ENCODE data around the gene CCDC57. TPM values are rescaled to one million over a fixed set of nuclear protein-coding genes. Genes with fewer than 3 reads are reported as not detected.

Gene CCDC57
- total and polyA plus RNA-seq, 2 of the 4 experiments (the other 2 are of a cell fraction): 7.3 to 31.3 TPM

DNA sequence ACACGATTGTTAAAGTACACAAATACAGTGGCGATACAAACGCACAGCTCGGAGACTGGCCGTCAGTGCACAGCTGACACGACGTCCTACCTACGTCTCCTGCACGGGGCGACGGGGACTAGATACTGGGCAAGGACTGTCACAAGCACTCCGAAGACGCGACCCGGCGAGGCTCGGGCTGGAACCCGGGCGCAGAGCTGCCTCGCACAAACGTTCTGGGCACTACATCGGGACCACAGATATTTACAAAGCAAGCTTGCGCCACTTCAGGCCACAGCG lies 30.0 kb upstream of the CCDC57 start:
- H2BK5ac ChIP-seq (ENCODE audit: low read depth, low read length, poor library complexity, severe bottlenecking): peak overlapping the region; percentile 18
- DNase-seq (no peak), ATAC-seq (ENCODE audit: low read depth) (no peak)
- H2BK120ac ChIP-seq (ENCODE audit: low read depth, low read length): no peak overlapping the region
- peaks cover 40% of the 10 kb centered on the region for H3K4me1 ChIP-seq (ENCODE audit: control insufficient read depth, insufficient read depth, low read length)
- no peak overlapping the region for H3K14ac ChIP-seq (replicated peaks; ENCODE audit: low read depth, low read length)
- intact Hi-C loops (cut with micrococcal nuclease): loop anchor here (5.0 kb wide), 3 partner anchors 35 to 170 kb away; no protein-coding TSS in a partner anchor
- H2BK15ac ChIP-seq (ENCODE audit: low read depth, low read length): no peak overlapping the region
- dilution Hi-C loops (cut with HindIII; ENCODE audit: low sequenced_read_pairs, unreplicated experiment): no loop called here
- H3K56ac ChIP-seq (ENCODE audit: extremely low read depth, insufficient read depth, low read length): no peak overlapping the region
- H3K18ac ChIP-seq (ENCODE audit: low read depth, low read length): no peak overlapping the region
- peaks cover 5% of the 10 kb centered on the region; the same call in 1 of the 2 replicates for H3K9me1 ChIP-seq (ENCODE audit: insufficient read depth, low read length)
- TF ChIP-seq RFX5 (IDR thresholded peaks at IDR 0.05; ENCODE audit: low read depth, low read length) (no peak), POLR2A (IDR thresholded peaks at IDR 0.05; ENCODE audit: low read depth, low read length) (no peak), MXI1 (IDR thresholded peaks at IDR 0.05; ENCODE audit: borderline replicate concordance, low read depth, low read length) (no peak), RAD21 (IDR thresholded peaks at IDR 0.05; ENCODE audit: low read length) (no peak), BHLHE40 (IDR thresholded peaks at IDR 0.05; ENCODE audit: low read depth, low read length) (no peak), CEBPB (IDR thresholded peaks at IDR 0.05; ENCODE audit: low read depth, low read length) (no peak), FOS (IDR thresholded peaks at IDR 0.05; ENCODE audit: low read depth, low read length) (no peak), MAZ (IDR thresholded peaks at IDR 0.05; ENCODE audit: borderline replicate concordance, low read depth, low read length) (no peak), SMC3 (IDR thresholded peaks at IDR 0.05; ENCODE audit: low read depth, low read length) (no peak), NFE2L2 (IDR thresholded peaks at IDR 0.05; ENCODE audit: low read depth, low read length) (no peak), CHD1 (IDR thresholded peaks at IDR 0.05; ENCODE audit: low read depth, low read length) (no peak), RCOR1 (IDR thresholded peaks at IDR 0.05; ENCODE audit: insufficient replicate concordance, low read length) (no peak), MAFK (IDR thresholded peaks at IDR 0.05; ENCODE audit: low read depth, low read length) (no peak)
- TF ChIP-seq, protein P1, sequence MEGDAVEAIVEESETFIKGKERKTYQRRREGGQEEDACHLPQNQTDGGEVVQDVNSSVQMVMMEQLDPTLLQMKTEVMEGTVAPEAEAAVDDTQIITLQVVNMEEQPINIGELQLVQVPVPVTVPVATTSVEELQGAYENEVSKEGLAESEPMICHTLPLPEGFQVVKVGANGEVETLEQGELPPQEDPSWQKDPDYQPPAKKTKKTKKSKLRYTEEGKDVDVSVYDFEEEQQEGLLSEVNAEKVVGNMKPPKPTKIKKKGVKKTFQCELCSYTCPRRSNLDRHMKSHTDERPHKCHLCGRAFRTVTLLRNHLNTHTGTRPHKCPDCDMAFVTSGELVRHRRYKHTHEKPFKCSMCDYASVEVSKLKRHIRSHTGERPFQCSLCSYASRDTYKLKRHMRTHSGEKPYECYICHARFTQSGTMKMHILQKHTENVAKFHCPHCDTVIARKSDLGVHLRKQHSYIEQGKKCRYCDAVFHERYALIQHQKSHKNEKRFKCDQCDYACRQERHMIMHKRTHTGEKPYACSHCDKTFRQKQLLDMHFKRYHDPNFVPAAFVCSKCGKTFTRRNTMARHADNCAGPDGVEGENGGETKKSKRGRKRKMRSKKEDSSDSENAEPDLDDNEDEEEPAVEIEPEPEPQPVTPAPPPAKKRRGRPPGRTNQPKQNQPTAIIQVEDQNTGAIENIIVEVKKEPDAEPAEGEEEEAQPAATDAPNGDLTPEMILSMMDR (conservative IDR thresholded peaks at IDR 0.05; ENCODE audit: low read depth, low read length): no peak
- TF ChIP-seq, protein P2, sequence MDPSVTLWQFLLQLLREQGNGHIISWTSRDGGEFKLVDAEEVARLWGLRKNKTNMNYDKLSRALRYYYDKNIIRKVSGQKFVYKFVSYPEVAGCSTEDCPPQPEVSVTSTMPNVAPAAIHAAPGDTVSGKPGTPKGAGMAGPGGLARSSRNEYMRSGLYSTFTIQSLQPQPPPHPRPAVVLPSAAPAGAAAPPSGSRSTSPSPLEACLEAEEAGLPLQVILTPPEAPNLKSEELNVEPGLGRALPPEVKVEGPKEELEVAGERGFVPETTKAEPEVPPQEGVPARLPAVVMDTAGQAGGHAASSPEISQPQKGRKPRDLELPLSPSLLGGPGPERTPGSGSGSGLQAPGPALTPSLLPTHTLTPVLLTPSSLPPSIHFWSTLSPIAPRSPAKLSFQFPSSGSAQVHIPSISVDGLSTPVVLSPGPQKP (IDR thresholded peaks at IDR 0.05; ENCODE audit: borderline replicate concordance, low read depth, low read length): no peak
- no peak overlapping the region for H4K8ac ChIP-seq (ENCODE audit: low read depth in 2 of 2, low read length in 2 of 2)
- H4K91ac ChIP-seq (ENCODE audit: insufficient read depth, low read depth, low read length): no peak overlapping the region
- WGBS, 2 experiments (ENCODE audit: extremely low coverage in 2 of 2, insufficient read length in 1 of 2): 73% methylated on average over 20 of the region's 24 CpGs; no CpG with 5 or more reads in 1 of the 2 experiments
- H3K23ac ChIP-seq (ENCODE audit: low read depth, low read length): no peak overlapping the region; the same call in 1 of the 2 replicates
- H4K5ac ChIP-seq (ENCODE audit: low read depth, low read length): no peak overlapping the region
- H2AK9ac ChIP-seq (replicated peaks; ENCODE audit: low read depth, low read length, poor library complexity): peak overlapping the region; percentile 70
- peak overlapping the region; percentile 40 for H2AFZ ChIP-seq (replicated peaks; ENCODE audit: low read length, poor library complexity)
- no peak overlapping the region for H2AK5ac ChIP-seq (ENCODE audit: low read depth, low read length)
- H4K20me1 ChIP-seq (ENCODE audit: insufficient read depth, low read length): peaks cover 100% of the 10 kb centered on the region
- no peak overlapping the region; the same call in 1 of the 2 replicates for H3K4me2 ChIP-seq (ENCODE audit: low read depth, low read length)
- H3K9ac ChIP-seq (ENCODE audit: low read depth, low read length): no peak overlapping the region
- H3K9me3 ChIP-seq (ENCODE audit: control insufficient read depth, insufficient read depth, low read length): no peaks in the 10 kb centered on the region
- peaks cover 15 to 89% of the 10 kb centered on the region in 2 experiments; a peak in 3 of 4 replicates for H3K79me1 ChIP-seq (ENCODE audit: low read depth in 1 of 2, low read length in 2 of 2)
- no peak overlapping the region for H2BK20ac ChIP-seq (ENCODE audit: low read depth, low read length)
- peak overlapping the region; percentile 4; the same call in 1 of the 2 replicates for H3K27ac ChIP-seq (ENCODE audit: insufficient read depth, low read length)
- POLR2A ChIA-PET (ENCODE audit: unreplicated experiment): interaction anchor here (0.9 kb wide), 1 partner anchor 84 kb away, joined by 4 read pairs; no protein-coding TSS in a partner anchor
- no peak overlapping the region for H3K4ac ChIP-seq (ENCODE audit: low read depth, low read length)
- peaks cover 76% of the 10 kb centered on the region for H3K36me3 ChIP-seq (ENCODE audit: control insufficient read depth, insufficient read depth, low read length)
- BruUV-seq (replicated peaks): no TSS peak
- CTCF ChIA-PET: interaction anchor here (0.7 kb wide), 1 partner anchor 103 kb away, joined by 3 read pairs; no protein-coding TSS in a partner anchor
- in situ Hi-C loops (cut with MboI; ENCODE audit: low sequenced_read_pairs): no loop called here
- H3K4me3 ChIP-seq (ENCODE audit: insufficient read depth, low read depth, low read length): no peak overlapping the region
- no peaks in the 10 kb centered on the region for H3K27me3 ChIP-seq (ENCODE audit: control insufficient read depth, insufficient read depth, low read length)

Data from IMR-90 (cell line).